Caco-2 (cell line): Measurements from ENCODE around the gene ABCA4. TPM values are rescaled to one million over a fixed set of nuclear protein-coding genes. Genes with fewer than 3 reads are reported as not detected.

ENCODE experiments used
- BruUV-seq: library from RNA; stranded (reverse); fragments of 400-500 nt; replicated peaks from 2 replicates; lab custom pipeline; 2021; lab: Mats Ljungman, UMichigan
- CTCF ChIA-PET: fragments of 300-600 bp; sonication (Branson Sonifier 250); formaldehyde crosslinking; loops from one replicate; lab custom pipeline; 2022; ENCODE audit warnings: antibody characterized with exemption; lab: Charles Lee
- POLR2A ChIA-PET: fragments of 300-600 bp; sonication (Branson Sonifier 250); formaldehyde crosslinking; loops from one replicate; lab custom pipeline; 2022; ENCODE audit warnings: antibody characterized with exemption; lab: Charles Lee
- DNase-seq, 2 experiments: peaks; one replicate each; pipeline versions ENCODE4 v3.0.0 to v3.0.0-alpha.2; 2020 to 2022
- H3K27me3 ChIP-seq: replicated peaks from 2 replicates; pipeline ENCODE4 v1.6.0; 2011; ENCODE audit warnings: low read length; ENCODE audit not compliant: control insufficient read depth, insufficient read depth
- H3K36me3 ChIP-seq: 2 replicates; pipeline ENCODE4 v1.5.1; 2011; ENCODE audit warnings: low read length; ENCODE audit not compliant: control insufficient read depth, insufficient read depth
- H3K4me1 ChIP-seq: fragments of 250-450 bp; sonication (Bioruptor Pico); 2 replicates; pipeline ENCODE4 v1.5.1; 2020; ENCODE audit warnings: mild to moderate bottlenecking
- H3K4me3 ChIP-seq: 2 replicates; pipeline ENCODE4 v1.5.1; 2011; ENCODE audit warnings: low read depth, mild to moderate bottlenecking, control low read depth, low read length
- H3K9me3 ChIP-seq: fragments of 250-450 bp; sonication (Bioruptor Pico); 2 replicates; pipeline ENCODE4 v1.5.1; 2020; ENCODE audit warnings: mild to moderate bottlenecking, moderate library complexity
- H3K27ac Mint-ChIP-seq: one replicate; pipeline ENCODE4 v1.8.0; 2022; ENCODE audit warnings: mixed read lengths; ENCODE audit not compliant: unreplicated experiment
- H3K27me3 Mint-ChIP-seq: one replicate; pipeline ENCODE4 v1.8.0; 2022; ENCODE audit warnings: mixed read lengths; ENCODE audit not compliant: insufficient read depth, unreplicated experiment
- H3K36me3 Mint-ChIP-seq: one replicate; pipeline ENCODE4 v1.8.0; 2022; ENCODE audit warnings: mild to moderate bottlenecking, mixed read lengths; ENCODE audit not compliant: insufficient read depth, unreplicated experiment
- H3K4me1 Mint-ChIP-seq: one replicate; pipeline ENCODE4 v1.8.0; 2022; ENCODE audit warnings: low read depth, mixed read lengths; ENCODE audit not compliant: unreplicated experiment
- H3K4me3 Mint-ChIP-seq: one replicate; pipeline ENCODE4 v1.8.0; 2022; ENCODE audit warnings: mild to moderate bottlenecking, moderate library complexity, mixed read lengths; ENCODE audit not compliant: unreplicated experiment
- H3K9me3 Mint-ChIP-seq: one replicate; pipeline ENCODE4 v1.8.0; 2022; ENCODE audit warnings: mixed read lengths; ENCODE audit not compliant: unreplicated experiment
- intact Hi-C: fragments of 100-400 bp; cut with micrococcal nuclease; formaldehyde crosslinking; loops from one replicate; pipeline ENCODE4 v1.10.0; 2022; ENCODE audit not compliant: unreplicated experiment
- total RNA-seq: library from RNA; stranded (reverse); gene quantifications from 2 replicates; pipeline ENCODE4 v1.2.3, GENCODE V29; 2022
- TF ChIP-seq, protein P1 (sequence below), 2 experiments: fragments of 200-600 bp in 1 of 2; IDR thresholded peaks; 1 replicate in 1 of 2; 2 replicates in 1 of 2; pipeline versions ENCODE4 v1.5.1 to v1.8.0; 2011 to 2022; ENCODE audit warnings: antibody characterized with exemption in 1 of 2, control low read depth in 1 of 2, inconsistent platforms in 1 of 2, low read depth in 1 of 2, low read length in 1 of 2, mild to moderate bottlenecking in 1 of 2, moderate library complexity in 1 of 2; ENCODE audit not compliant: insufficient read depth in 1 of 2, severe bottlenecking in 1 of 2, unreplicated experiment in 1 of 2

Gene ABCA4
- total RNA-seq, 1 experiment from 2014 or later: 1.8 TPM

DNA sequence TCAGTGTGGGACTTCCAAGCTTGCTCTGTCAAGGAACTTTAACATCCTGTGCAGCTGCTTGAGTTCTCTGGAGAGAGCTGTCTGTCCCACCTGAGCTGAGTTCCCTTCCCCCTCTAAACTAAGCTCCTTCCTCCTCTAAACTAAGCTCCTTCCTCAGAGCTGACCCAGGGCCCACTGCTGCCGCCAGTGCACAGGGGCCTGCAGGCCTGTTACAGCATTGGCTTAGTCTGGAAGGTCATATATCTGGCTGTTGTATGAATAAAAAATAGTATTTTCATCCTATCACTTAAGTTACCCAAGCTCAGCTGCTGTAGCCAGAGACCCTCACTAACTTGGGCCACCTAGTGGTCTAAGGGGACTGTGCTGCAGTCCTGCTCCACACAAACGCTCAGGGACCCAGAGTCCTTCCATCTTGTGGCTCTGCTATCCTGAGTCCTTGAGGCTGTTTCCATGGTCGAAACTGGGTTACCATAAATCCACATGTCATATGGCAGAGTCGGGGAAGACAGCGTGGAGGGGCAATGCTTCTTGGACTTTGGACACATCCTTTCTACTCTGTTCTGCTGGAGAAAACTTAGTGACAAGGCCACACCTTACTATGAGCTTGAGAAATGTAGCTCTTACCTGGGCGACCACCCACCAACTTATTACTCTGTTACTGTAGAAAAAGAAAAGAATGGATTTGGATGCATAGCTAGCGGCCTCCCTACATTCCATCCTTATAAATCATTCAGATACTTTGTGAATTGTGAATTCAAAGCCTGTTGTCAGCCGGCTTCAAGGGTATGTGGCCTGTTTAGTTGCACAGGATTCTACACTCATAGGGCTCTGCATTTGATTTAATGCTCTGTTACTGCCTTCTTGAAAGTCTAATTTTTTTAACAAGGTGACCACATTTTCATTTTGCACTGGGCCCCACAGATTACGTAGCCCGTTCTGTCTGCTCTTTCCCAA, 140.4 kb downstream of the ABCA4 start:
- ChIA-PET CTCF (no interaction called here), POLR2A (no interaction called here)
- H3K4me1 Mint-ChIP-seq: no peaks in the 10 kb centered on the region
- H3K27ac Mint-ChIP-seq: no peak overlapping the region
- no peaks in the 10 kb centered on the region for H3K9me3 Mint-ChIP-seq
- intact Hi-C loops: no loop called here
- Histone ChIP-seq H3K36me3 (no peaks in the 10 kb centered on the region), H3K27me3 (no peaks in the 10 kb centered on the region), H3K9me3 (no peaks in the 10 kb centered on the region), H3K4me3 (no peak overlapping the region), H3K4me1 (no peaks in the 10 kb centered on the region)
- TF ChIP-seq, protein P1, sequence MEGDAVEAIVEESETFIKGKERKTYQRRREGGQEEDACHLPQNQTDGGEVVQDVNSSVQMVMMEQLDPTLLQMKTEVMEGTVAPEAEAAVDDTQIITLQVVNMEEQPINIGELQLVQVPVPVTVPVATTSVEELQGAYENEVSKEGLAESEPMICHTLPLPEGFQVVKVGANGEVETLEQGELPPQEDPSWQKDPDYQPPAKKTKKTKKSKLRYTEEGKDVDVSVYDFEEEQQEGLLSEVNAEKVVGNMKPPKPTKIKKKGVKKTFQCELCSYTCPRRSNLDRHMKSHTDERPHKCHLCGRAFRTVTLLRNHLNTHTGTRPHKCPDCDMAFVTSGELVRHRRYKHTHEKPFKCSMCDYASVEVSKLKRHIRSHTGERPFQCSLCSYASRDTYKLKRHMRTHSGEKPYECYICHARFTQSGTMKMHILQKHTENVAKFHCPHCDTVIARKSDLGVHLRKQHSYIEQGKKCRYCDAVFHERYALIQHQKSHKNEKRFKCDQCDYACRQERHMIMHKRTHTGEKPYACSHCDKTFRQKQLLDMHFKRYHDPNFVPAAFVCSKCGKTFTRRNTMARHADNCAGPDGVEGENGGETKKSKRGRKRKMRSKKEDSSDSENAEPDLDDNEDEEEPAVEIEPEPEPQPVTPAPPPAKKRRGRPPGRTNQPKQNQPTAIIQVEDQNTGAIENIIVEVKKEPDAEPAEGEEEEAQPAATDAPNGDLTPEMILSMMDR (IDR thresholded peaks at IDR 0.05; ENCODE audit: insufficient read depth in 1 of 2, low read depth in 1 of 2, low read length in 1 of 2, severe bottlenecking in 1 of 2, unreplicated experiment in 1 of 2): peak; percentile 26 to 33
- no TSS peak for BruUV-seq
- H3K4me3 Mint-ChIP-seq: no peak overlapping the region
- H3K27me3 Mint-ChIP-seq: no peaks in the 10 kb centered on the region
- no peaks in the 10 kb centered on the region for H3K36me3 Mint-ChIP-seq
- DNase-seq: peak in 1 of 2 experiments; percentile 17

DNA sequence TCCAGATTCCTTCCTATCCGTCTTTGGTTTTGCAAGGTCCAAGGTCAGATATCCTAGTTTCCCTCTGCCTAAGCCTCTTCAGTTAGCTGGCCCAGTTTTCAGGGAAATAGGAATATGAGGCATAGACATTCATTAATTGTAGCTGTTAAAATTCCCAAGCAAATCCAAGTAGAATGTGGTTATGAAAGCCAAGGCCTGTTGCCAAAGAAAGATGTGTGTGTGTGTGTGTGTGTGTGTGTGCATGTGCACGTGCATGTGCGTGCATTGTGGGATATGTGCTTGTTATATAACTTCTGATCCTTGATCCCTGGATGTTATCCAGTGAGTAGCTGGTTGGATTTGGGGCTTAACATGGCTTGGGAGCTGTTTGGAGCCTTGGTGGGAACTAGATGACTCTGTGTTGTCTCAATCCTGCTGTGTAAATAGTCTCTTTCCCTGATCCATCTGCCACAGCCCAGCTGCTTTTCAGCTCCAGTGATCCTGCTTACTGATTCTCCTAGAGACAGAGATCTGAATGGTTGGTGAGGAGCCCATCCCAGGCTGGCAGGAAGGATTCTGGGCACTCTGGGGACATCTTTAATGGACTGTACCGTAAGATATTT, 141.1 kb downstream of the ABCA4 start:
- H3K4me3 ChIP-seq: no peak overlapping the region
- no peaks in the 10 kb centered on the region for H3K36me3 Mint-ChIP-seq
- no peaks in the 10 kb centered on the region for H3K27me3 Mint-ChIP-seq
- H3K4me1 Mint-ChIP-seq: no peaks in the 10 kb centered on the region
- no peaks in the 10 kb centered on the region for H3K4me1 ChIP-seq
- no TSS peak for BruUV-seq
- H3K36me3 ChIP-seq: no peaks in the 10 kb centered on the region
- POLR2A ChIA-PET: no interaction called here
- no peaks in the 10 kb centered on the region for H3K27me3 ChIP-seq
- H3K4me3 Mint-ChIP-seq: no peak overlapping the region
- CTCF ChIA-PET: interaction anchor here (0.6 kb wide), 1 partner anchor 227 kb away, joined by 3 read pairs; no protein-coding TSS in a partner anchor
- H3K9me3 ChIP-seq: no peaks in the 10 kb centered on the region
- intact Hi-C loops: no loop called here
- no peak overlapping the region for H3K27ac Mint-ChIP-seq
- TF ChIP-seq, protein P1 (IDR thresholded peaks at IDR 0.05; ENCODE audit: insufficient read depth in 1 of 2, low read depth in 1 of 2, low read length in 1 of 2, severe bottlenecking in 1 of 2, unreplicated experiment in 1 of 2): no peak
- no peaks in the 10 kb centered on the region for H3K9me3 Mint-ChIP-seq
- no peak for DNase-seq

DNA sequence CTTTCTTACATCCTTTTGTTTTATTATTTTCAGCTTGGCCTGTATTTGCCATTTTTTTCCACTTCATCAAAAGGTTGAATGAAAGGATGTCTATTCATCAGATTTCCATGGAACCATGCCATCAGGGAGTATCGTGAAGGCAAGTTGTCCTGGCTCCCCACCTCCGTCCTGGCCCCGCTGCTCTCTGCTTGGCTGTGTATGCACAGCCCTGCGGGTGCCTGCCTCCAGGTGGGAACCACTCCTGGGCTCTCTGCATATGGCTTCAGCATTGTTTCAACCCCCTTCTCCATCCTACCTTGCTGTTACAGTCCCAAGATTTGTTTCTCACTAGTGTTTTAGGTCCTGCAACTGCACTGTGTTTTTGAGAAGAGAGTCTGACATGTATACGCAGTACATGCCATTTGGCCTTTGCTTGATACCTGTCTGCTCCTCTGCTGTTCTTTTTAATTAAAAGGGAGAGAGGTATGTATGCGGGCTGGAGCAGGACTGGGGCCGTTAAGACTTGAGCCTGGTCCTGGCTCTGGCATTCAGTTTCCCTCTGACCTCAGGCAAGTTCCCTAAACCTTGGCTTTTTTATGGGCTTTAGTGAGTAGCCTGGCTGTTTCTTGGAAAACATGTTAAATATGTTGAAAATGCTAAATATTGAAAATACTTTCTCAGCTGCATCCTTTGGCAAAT, 141.8 kb downstream of the ABCA4 start:
- ChIA-PET CTCF (interaction anchor here (0.6 kb wide), 1 partner anchor 227 kb away, joined by 3 read pairs; no protein-coding TSS in a partner anchor), POLR2A (no interaction called here)
- Mint-ChIP-seq H3K4me1 (no peaks in the 10 kb centered on the region), H3K9me3 (no peaks in the 10 kb centered on the region), H3K27ac (no peak overlapping the region), H3K27me3 (no peaks in the 10 kb centered on the region), H3K36me3 (no peaks in the 10 kb centered on the region), H3K4me3 (no peak overlapping the region)
- intact Hi-C loops: no loop called here
- BruUV-seq: no TSS peak
- H3K27me3 ChIP-seq: no peaks in the 10 kb centered on the region
- no peaks in the 10 kb centered on the region for H3K9me3 ChIP-seq
- TF ChIP-seq, protein P1 (IDR thresholded peaks at IDR 0.05; ENCODE audit: insufficient read depth in 1 of 2, low read depth in 1 of 2, low read length in 1 of 2, severe bottlenecking in 1 of 2, unreplicated experiment in 1 of 2): no peak
- DNase-seq: no peak
- no peaks in the 10 kb centered on the region for H3K4me1 ChIP-seq
- H3K4me3 ChIP-seq: no peak overlapping the region
- no peaks in the 10 kb centered on the region for H3K36me3 ChIP-seq
